NCI-H1105 treated with DMSO at 0.1 percent for 48 hours (cell line): ENCODE results near the gene RPS16.

Source experiments
- DNase-seq: peaks from one replicate; lab custom pipeline; 2025; lab: John Stamatoyannopoulos, UW

RPS16 gene

DNA sequence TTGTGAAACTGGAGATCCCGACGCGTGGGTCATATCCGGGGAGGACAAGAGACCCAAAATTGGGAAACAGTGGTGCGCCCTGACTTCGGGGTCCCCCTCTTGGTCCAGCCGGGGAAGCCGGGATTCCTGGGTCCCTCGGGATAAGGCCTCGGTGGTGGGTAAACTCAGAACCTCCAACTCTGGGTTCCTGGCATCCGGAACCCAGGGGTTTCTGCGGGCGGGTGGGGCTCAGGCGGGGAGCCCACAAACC is 28.4 kb downstream of the RPS16 start:
- no peak for DNase-seq

DNA sequence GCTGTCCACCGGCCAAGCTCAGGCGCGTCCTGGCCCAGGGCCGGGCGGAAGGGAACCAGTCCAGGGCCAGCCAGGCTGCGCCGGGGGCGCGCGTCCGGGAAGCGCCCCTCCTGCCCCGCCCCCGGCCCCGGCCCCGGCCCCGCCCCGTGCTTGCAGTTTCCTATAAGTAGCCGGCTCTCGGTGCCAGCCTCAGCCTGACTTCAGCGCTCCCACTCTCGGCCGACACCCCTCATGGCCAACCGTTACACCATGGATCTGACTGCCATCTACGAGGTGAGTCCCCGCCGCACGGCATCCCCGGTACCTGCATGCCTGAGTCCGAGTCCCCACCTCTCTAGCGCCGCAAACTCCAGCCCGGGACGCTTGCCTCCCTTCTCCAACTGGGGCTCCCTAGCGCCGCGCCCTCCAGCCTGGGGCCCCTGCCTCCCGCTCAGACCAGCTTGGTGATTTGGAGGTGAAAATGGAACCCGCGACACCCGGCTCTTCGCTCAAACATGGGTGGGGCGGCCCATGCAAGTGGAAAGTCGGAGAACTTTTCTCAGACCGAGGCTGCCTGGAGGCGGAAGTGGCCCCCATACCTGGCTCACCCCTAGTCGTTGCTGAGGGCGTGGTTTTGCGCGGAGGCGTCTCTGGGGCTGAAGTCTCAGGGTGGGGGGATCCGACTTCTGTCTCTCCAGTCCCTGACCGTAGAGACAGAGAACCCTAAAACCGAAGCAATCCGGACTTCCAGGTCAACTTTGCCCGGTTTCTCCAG is 28.9 kb downstream of the RPS16 start, which contains the start of gene ZFP36:
TSS of gene ZFP36 (plus strand) at position 192 of the 754 bp plus-strand sequence. CDS start at position 250, 58 bp downstream.
- peak; percentile 64 for DNase-seq

DNA sequence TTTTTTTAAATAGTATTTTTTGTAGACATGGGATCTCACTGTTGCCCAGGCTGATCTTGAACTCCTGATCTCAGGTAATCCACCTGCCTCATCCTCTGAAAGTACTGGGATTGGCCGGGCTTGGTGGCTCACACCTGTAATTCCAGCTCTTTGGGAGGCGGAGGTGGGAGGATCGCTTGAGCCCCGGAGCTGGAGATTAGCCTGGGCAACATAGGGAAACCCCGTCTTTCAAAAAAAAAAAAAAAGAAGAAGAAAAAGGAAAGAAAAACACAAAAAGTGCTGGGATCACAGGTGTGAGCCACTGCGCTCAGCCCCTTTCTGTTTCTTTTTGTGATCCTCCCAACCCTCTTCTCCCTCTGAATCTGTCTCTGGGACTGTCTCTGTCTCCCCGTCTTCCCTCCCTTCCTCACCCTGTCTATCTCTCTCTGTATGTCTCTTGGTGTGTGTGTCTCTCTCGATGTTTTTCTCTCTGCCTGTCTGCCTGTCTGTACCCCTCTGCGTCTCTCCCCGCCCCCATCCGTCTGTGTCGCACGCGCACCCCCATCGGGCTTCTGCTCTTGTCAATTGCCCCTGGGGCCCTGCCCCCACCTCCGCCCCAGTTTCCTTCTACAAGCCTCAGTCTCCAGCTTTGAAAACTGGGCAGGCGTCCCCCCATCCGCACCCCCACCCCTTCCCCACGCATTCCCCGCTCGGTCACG is 29.6 kb downstream of the RPS16 start:
- no peak for DNase-seq

DNA sequence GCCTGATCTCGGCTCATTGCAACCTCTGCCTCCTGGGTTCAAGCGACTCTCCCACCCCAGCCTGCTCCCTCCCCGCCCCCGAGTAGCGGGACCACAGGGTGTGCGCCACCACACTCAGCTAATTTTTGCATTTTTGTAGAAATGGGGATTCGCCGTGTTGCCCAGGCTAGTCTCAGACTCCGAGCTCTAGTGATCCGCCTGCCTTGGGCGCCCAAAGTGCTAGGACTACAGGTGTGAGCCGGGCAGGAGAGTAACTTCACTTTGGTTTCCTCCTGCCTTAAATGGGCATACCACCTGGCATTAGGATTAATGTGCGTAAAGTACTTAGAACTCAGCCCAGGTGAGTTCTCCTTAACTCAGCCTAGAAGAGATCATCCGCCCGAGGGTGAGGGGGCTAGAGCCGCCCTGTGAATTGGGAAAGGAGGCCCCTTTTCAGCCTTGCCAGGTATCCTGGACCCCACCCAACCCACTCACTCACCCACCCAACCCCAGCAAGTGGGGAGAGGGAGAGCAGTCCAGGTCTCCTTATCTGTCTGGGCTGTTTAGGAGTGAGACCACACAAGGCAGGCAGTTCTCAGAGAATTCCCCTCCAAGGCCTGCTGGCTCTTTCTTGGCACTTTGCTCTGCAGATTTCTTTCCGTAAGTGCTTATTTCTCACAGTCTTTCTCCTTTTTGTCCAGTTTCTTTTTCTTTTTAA is 30.3 kb downstream of the RPS16 start:
- no peak for DNase-seq

DNA sequence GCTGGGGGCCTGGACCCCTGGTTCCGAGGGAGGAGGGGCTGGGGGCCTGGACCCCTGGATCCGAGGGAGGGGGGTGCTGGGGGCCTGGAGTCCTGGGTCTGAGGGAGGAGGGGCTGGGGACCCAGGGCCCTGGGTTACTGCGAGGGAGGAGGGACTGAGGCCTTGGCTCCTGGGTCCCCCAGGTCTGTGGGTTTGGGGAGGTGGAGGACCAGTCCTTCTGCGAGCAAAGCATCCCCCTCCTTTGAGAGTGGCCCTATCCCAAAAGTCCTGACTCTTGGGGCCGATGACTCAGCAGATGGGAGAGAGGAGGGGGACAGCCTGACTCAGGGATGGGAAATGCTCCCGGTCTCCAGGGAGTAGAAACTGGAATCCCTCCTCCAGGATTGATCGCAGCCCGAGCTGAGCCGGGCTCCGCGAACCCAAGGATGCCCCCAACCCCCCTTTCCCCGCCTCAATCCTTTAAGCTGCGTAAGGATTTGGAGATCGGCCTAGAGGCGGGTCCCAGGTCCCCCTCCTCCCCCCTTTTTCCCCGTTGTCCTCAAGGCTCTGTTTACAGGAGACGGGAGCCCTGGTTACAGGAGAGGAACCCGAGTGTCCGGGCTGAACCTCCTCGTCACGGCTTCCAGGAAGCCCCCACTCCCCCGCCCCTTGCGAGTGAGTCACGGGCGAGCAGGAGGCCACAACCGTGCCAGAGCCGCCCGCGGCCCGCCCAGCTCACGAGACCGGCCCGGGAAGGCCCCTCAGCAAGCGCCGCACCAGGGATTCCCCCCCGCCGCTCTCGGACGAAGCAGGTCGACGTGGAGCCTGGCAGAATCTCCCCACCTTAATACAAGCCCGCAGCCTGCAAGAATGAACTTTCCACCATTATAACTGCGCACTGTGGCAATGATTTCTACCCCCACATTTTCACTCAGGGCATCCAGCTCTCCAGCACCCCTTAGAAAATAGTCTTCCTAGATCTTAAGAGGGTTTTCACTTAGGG is 32.1 kb downstream of the RPS16 start:
- DNase-seq, result no peak

DNA sequence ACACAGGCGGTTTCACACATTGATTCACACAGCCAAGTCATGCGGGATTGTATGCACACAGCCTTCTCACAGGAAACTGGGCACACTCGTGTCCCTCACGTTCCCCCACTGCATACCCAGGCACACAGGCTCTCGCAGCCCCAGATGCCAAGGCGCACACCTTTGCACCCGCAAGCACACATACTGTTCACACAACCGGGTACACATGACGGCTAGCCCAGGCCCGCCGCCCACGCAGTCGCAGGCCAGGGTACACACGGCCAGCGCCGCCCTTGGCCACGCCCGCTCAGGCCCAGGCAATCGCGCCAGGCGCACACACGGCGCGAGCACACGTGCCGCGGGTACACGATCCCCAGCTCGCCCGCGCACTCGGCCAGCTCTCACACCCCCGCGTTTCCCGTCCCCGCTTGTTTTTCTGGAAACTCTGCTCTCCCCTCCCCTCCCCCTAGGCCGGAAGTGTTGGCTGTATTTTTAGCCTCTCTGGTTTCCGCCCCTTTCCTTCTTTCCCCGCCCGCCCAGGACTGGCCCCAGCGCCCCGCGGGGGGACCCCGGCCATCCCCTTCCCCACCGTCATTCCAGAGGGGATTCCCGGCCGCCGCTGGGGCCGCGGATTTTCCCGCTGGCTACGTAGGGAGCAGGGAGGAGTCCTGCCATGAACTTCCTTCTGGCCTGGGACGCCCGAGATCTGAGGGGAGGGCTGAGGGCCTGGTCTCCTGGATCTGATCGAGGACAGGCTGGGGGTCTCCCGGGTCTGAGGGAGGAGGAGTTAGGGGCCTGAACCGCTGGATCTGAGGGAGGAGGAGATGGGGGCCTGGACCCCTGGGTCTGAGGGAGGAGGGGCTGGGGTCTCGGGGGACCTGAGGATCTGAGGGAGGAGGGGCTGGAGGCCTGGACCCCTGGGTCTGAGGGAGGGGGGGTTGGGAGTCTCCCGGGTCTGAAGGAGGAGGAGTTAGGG is 33.1 kb downstream of the RPS16 start:
- DNase-seq, result peak; percentile 46

DNA sequence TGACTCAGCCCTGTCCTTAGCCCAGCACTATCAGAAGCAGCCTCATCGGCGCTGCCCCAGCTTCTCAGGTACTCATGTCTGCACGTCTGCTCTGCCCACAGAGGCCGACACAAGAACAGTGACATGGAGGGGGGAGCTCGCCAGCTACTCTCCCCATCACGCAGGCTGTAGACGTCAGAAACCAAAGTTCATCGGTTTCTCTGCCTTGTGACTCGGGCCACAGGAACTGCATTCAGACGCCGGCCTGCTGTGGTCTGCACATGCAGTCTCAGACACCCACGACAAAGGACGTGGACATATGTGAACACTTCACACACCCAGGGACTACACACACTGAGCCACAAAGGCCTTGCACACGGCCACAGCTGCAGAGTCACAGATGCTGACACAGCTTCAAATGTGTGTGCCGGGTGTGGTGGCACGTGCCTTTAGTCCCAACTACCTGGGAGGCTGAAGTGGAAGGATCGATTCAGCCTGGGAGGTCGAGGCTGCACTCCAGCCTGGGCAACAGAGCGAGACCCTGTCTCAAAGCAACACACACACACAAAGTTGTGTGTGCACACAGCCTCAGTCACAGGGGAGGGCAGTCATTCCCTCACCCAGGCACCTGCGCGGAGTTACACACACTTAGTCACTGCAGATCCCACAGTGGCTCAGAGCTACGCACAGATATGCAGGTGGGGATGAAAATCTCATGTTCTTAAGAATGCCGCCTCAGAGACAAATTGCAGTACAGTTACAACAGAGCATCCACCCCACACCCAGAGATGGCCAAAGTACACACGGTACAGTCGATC is 34.0 kb downstream of the RPS16 start:
- DNase-seq, result no peak

DNA sequence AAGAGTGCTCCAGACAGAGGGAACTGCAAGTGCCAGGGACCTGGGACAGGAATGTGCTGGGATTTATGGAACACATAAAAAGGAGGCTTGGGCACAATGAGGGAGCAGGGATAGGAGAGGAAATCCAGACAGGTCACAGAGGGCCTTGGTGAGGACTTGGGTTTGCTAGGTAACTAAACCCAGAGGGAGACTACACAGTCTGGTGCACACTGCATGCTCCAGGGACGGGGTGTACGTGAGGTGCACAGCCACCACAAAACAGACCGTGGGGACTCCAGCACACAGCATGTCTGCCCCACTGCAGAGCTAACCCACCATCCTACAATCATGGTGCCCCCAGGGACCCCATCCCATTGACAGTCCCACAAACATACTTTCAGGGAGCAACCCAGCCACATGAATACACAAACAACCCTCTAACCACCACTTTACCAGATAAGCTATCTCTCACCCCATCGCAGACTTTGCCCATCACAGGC is 34.6 kb downstream of the RPS16 start:
- no peak for DNase-seq

DNA sequence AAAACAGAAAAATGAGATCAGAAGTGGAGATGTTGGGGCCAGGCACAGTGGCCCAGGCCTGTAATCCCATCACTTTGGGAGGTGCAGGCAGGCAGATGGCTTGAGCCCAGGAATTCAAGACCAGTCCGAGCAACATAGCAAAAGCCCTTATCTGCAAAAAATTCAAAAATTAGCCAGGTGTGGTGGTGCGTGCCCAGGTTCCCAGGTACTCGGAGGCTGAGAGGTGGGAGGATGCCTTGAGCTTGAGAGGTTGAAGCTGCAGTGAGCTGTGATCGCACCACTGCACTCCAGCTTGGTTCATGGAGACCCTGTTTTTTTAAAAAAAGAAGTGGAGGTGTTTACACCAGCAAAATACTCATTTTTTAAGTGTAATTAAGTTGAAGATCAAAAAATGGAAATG is 35.7 kb downstream of the RPS16 start:
- no peak for DNase-seq

DNA sequence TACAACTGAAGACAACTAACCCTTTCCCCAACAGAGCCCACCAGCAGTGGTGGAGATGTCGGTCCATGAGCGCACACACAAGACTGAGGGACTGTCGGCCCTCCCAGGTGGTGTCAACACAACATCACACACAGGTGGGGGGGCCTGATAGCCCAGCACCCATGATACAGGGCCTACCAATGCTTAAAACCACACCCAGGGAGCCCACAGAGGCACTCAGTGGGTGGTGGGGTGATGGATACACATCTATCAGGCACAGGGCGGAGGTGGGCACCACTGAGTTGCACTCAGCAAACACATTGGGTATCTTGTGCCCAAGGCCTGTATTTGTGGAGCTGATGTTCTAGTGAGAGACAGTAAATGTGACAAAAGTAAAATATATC is 36.1 kb downstream of the RPS16 start:
- no peak for DNase-seq

DNA sequence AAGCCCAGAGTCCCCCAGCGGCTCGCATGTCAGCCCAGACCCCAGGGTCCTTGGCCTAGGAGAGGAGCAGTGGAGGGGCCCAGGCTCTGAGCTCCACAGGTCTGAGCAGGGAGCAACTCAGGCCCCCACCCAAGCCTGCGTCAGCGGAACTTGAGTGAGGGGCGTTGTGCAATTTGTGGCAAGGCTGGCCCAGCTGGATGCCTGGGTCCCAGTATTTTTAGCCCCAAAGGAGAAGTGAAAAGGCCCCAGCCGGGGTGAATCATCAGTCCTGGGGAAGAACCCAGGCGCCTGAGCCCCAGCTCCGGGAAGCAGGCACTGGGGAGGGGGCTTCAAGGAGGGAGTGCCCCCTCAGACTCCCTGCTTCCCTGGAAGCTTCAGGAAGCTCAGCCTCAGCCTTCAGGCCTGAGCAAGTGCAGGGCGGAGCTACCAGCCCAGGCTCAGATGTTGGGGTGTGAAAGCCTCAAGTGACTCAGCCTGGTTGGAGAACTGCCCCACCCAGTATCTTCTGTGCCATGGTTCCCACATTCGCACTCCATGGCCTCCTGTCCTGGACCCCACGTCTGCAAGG is 37.4 kb downstream of the RPS16 start:
- no peak for DNase-seq

DNA sequence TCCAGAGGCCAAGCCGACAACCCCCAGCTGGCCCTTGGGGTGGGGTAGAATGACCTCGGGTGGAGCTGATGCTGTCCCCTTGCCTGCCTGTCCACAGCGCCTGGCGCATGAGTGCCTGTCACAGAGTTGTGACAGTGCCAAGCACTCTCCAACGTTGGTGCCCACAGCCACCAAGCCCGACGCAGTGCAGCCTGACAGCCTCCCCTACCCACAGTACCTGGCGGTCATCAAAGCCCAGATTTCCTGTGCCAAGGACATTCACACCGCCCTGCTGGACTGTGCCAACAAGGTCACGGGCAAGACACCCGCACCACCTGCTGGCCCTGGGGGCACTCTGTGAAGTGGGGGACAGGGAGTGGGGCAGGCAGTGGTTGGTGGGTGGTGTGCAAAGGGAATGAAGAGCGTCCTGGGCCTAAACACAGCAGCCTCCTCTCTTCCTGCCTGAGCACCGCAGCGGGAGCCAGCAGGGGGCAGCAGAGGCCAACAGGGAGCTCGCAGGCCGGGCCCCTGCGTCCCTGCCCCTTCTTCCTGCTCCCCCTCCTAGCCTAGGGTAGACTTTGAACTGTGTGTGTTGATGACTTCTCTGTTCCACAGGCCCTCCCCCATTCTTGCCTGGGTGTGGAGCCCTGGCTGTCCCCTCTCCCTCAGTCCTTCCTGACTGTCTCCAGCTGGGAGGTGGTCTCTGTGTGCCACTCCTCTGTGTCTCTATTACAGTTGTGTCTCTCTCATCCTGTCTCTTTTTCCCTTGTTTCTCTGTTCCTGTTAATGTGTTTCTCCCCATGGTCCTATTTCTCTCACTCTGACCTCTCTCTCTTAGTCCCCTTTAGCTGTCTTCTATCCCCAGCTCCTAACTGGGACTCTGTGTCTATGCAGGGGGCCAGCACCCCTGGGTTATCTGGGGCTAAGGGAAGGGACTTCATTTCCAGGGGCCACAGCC is 38.1 kb downstream of the RPS16 start:
- peak; percentile 48 for DNase-seq

DNA sequence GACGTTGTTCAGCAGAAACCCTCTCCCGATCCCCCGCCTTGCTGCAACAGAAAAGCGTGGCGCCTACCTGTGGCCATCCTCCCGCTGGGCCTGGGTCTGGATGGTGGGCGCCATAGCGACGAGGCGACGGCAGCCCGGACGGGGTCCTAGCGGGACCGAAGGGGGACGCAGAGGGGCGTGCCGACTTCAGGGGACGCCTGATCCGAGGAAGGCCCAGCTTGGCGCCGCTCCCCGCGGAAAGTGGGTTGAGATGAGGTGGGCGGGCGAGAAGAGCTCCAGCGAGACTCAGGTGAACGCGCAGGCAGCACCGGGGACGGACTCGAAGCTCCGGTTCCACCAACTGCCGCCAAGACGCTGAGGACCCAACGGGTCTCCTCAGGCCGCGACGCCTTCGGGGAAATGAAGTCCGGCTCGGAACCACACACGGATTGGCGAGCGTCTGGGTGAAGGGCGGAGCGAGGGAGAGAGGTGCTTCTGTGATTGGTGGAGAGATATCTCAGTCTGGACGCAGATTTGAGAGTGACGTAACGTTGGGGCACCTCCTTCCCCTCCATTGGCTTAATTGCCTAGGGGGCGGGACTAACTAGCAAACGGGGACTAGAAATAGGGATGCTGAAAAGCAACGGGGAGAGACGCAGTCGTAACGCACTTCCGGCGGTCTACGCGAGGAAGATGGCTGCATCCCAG is 44.9 kb downstream of the RPS16 start, which contains the start of the genes MED29 and PAF1:
TSS of gene MED29 (plus strand) at position 628 of the 687 bp plus-strand sequence. CDS start at position 673, 45 bp downstream.
TSS of gene PAF1 (minus strand) at position 356 of the 687 bp plus-strand sequence. CDS start at position 114, 242 bp downstream.
- peak; percentile 100 for DNase-seq

DNA sequence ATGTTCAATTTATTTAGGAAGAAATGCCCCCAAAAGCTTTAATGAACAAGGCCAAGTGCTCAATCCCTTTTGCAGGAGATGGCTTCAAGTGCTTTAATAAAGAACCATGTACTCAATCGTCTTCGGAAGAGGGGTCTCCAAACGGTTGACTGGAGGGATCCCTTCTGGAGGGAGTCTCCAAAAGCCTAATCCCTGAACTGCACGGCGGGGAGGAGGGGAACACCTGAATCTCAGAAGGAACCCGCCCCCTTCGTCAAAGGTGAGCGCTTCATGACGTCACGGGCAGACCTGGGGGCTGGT is 45.3 kb downstream of the RPS16 start:
- DNase-seq, result no peak

DNA sequence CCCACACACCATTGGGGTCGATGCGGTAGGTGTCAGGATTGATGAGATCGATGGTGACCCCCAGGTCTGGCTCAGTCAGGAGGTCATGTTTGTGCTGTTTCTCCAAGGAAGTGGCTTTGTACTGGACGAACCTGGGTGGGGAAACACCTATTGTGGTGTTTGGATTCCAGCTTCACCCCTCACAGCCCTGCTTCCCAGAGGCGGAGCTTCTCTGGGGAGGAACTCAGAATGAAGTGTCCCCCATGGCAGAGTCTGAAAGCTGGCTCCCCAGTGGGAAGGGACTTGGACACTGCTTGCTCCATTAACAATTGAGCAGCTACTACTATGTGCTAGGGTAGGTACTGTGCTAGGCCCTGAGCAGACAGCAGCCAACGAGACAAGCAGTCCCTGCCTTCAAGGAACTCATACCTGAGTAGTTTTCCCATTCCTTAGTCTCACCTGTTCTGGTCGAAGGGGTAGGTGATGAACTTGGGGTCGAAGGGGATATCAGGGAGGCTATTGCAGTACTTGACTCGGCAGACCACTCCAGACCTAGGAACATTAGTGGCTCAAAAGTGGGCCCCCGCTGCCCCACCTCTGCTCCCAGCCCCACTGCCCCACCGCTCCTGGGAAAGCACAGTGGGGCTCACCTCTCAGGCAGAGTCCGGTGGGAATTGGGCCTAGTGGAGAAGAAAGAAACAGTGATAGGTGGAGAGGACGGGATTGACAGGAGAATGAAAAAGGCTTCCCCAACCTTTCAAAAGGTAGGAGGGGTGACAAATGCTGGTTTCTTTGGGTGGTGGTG is 45.9 kb downstream of the RPS16 start:
- no peak for DNase-seq

DNA sequence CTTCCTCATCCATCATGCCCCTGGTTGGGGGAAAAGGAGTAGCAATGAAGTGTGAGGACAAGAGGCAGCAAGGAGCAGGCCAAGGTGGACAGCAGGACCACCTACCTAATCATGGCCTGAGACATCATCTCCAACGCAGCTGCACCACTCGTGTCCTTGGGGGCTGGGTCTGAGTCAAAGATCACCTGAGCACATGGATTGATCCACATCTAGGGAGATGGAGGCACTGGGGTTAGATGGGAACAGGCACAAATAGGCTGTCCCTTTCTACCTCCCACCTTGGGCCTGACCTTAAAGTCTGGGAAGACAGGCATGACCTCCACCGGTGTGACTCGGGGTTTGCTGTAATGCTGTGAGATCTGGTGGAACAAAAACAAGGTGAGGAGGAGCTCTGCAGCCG is 47.1 kb downstream of the RPS16 start:
- DNase-seq, result no peak

DNA sequence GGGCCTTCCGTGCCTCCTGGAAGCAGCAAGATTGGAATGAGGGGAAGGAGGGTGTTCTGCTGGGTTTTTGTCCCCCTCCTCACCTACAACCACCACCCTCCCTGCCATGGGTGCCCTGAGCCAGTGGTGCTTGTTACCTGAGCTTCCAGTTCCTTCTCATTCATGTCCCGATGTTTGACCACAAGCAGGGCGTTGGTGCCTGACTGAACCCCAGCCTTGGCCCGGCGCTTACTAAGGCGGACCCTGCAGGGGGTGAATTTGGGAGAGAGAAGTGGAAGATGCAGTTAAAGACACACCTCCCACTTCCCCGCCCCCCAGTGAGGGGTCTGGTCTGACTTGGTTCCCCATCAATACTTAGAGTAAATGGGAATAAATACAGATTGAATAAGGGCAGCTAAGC is 49.2 kb downstream of the RPS16 start:
- DNase-seq, result no peak
